HG02870 (cell line): ENCODE data around the gene OGFOD1.

Source experiments
- ATAC-seq: cut with Tn5 transposase; IDR thresholded peaks from one replicate; pipeline ENCODE4 v1.9.1; 2021; ENCODE audit warnings: mild to moderate bottlenecking, moderate library complexity; ENCODE audit not compliant: unreplicated experiment

Gene OGFOD1

GRCh38 chr16:56426585-56426984 is 24.8 kb upstream of the OGFOD1 start:
- no peak for ATAC-seq

- ATAC-seq, result no peak
These were observed 23.3 kb upstream of the OGFOD1 start for GRCh38 chr16:56428091-56428490.

DNA sequence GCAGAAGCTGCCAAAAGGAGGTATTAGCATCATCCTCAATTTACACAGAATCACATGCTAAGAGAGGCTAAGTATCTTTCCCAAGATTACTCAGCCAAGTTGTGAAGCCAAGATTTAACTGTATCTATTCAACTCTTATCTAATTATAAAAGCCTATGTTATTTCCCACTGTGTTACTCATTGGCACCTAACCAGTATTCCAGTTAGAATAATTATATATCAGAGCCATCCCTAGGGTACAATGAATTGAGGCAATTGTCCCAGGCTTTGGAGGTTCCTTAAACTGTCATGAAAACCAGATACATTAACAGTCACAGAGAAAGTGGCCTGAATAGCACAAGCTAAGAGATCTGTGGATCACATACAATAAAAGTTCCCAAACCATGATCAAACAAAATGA is 15.1 kb upstream of the OGFOD1 start:
- ATAC-seq, result no peak

DNA sequence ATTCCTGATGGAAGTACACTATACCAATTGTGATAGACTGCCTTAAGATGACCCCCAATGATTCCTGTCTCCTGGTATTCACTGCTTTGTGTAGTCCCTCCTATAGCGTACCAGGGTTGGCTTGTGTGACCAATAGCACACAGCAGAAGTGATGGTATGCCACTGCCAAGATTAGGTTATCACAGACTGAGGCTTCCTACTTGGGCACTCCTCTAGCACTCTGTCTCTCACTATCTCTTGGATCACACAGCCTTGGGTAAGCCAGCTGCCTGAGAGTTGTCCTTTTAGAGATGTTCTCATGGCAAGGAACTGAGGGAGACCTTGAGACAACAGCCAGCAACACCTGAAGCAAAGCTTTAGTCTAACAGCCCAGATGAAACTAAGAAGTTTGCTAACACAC is 13.3 kb upstream of the OGFOD1 start:
- ATAC-seq, result no peak

DNA sequence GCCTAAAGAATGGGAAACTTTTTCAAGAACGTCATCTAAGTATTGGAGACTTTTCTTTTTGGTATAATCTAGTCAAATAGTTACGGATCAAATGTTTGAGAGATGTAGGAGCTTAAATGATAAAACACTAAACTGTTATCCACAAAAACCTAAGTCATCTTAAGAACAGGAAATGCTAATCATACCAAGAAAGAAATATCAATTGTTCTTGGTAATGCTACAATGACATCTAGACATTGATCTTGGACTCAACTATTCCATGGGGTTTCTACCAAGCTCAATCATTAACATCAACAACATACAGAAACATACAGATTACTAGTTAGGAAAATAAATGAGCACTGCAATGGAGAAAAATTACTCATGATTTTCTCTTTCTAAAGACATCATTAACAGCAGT is 4.1 kb upstream of the OGFOD1 start:
- ATAC-seq, result no peak

- ATAC-seq, result no peak
These were observed 3.3 kb upstream of the OGFOD1 start for GRCh38 chr16:56448005-56448404.

DNA sequence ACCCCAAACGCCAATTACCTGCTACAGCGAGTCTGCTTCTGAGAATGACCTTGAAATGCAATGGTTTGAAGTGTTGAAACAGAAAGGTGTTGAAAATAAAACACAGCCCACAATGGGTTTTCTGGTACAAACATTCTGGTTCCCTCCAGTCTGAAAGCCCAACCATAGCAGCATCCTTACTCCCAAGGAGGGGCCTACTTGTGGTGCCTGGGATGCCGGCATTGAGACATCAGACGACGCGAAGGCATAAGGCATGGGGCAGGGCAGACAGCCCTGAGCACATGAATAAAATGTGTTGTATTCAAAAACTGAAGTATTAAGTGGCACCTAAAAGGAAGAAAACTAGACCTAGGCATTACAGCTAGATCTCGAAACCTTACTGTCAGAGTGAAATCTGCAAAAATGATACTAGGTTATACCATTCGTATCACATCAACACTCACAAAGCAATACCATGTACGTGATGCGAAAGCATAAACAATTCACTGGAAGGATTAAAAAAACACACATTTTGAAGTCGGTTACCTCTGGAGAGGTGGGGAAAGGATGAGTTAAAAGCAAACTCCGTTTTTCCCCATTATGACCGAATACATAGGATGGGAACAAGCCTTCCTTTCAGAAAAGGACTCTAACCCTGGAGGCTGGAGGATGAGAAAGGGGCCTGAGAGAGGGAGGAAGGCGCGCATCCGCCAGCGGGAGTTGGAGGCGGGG is 924 bp upstream of the OGFOD1 start:
- ATAC-seq, result no peak

DNA sequence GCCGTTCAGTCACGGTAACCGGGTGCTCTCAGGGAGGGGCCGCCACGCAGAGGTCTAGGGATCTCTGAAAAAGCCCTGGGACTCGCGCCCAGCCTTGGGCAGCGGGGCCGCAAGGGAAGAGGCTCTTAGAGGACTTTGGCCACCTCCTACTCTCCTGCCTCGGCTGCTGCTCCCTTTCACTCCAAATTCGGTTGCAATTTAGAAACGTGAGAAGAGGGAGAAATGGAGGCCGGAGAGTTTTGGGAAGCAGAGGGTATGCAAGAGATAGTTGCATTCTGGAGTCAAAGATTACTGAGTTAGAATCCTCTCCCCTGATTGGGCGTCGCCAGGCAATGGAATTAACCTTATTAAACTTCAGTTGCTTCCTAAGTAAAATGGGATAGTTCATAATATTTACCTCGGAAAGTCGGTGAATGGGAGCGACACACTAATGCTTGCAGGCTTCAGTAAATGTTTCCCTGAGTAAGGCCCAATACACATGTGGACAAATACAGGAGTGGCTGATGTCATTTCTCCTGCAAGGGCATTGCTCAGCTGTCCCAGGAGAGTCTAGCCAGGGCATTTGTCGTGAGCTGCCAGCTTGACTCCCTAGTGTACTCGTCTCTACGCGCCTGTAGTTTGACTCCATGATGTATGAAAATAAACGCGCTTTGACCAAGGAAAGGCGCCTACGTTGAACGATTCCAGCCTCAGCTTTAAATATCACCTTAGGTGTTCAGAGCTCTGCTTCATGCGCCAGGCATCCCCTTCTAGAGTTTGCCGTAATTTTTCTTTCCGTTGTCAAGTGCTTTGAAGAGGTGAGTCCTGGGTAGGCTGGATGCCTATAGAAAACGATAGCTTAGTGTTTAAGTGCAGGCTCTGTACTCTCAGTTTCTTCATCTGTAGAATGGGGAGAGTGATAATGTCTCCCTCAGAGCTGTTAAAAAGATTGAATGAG is 667 bp downstream of the OGFOD1 start:
- ATAC-seq, result peak; percentile 28

DNA sequence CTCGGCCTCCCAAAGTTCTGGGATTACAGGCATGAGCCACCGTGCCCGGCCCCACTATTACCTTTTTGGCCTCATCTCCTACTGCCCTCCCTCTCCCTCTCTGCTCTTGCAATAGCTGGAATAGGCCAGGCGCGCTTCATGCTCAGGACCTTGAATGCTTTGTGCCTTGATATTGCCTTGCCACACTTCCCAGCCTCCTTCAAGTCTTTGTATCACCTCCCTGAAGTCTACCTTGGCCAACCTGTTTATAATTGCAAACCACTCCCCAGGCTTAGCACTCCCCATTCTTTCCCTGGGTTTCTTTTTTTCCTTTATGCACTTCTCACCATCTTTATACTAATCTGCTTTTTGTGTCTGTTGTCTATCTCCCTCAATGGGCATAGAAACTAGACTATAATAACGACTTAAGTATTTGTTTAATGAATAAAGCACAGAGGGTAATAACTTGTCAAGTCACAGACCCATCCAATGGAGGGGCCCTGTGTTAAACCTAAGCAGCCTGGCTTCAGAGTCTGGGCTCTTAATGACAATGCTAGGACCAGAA is 6.6 kb downstream of the OGFOD1 start:
- ATAC-seq, result no peak

DNA sequence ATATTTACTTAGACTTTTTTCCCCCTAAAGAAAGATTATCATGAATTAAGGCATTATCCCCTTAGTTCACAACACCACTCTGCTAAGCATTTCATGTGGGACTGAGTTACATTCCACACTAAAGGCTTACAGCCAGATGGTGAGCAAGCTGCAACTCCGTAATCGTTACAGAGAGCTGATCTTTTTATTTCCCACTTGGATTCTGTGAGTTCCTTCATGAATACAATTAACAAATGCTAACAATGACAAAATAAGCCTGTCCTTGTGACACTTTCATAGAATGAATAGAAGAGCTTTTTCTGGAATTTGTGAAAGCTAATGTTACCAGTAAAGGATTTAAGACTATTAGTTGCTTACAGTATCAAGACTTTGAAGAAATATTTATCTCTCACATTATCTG is 8.7 kb downstream of the OGFOD1 start:
- no peak for ATAC-seq

DNA sequence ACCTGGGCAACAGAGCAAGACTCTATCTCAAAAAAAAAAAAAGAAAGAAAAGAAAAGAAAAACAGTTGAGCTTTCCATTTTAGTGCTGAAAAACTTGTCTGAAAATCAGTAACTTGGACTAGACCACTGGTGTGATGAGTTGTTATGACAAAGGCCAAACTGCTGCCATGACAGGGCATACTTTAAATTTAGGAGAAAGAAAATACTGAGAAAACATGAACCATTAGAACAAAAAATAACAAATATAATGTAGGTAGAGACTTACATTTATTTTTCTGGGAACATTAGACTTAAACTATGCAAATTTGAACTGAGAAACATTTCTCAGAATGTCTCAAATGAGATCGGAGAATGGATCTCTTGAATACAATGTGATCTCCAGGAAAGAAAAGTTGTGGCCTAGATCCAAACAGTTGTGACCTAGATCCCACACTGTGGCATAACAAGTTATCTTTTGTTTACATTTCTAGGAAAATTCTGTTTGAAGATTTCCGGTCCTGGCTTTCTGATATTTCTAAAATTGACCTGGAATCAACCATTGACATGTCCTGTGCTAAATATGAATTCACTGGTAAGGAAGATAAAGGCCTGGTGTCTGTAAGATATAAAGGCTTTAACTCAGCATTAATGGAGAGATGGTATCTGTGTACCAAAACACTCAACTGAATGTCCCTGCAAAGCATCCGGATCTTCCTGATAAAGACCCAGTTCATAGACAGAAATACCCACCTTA is 10.9 kb downstream of the OGFOD1 start:
- ATAC-seq, result no peak

DNA sequence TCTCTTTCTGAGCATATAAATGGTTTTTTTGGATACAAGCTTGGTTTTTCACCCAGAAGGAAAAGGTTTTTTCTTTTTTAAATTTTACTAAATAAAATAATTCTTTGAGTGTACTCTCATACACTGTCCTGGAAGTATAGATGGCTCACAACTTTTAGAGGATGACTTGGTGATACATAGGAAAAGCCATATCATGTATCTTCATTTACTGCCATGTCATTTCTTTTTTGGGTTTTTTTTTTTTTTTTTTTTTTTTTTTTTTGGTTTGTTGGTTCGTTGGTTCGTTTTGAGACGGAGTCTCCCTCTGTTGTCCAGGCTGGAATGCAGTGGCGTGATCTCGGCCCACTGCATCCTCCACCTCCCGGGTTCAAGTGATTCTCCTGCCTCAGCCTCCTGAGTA is 11.8 kb downstream of the OGFOD1 start:
- no peak for ATAC-seq

DNA sequence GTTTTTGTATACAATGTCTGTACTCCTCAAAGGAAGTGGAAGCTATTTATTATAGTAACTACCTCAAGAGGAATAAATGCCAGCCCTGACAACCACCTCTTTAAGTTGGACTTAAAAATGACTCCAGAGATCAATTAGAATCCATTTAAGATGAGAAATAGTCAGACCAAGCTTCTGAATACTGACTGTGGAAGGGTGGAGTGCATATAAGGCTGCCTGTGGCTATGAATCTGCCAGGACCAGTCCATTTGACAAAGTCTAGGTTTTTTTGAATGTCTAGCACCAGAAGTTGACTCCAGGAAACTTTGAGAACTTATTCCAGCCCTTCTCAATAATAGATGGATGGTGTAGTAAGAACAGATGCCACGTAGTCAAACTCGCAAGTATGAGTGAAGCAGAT is 15.0 kb downstream of the OGFOD1 start:
- no peak for ATAC-seq

- ATAC-seq, result no peak
These were observed 17.4 kb downstream of the OGFOD1 start for GRCh38 chr16:56468800-56469199.

GRCh38 chr16:56469748-56470147 is 18.4 kb downstream of the OGFOD1 start:
- ATAC-seq, result no peak

- ATAC-seq, result no peak
These were observed 18.9 kb downstream of the OGFOD1 start for GRCh38 chr16:56470232-56470631.

- no peak for ATAC-seq
These were observed 19.3 kb downstream of the OGFOD1 start for GRCh38 chr16:56470666-56471065.

DNA sequence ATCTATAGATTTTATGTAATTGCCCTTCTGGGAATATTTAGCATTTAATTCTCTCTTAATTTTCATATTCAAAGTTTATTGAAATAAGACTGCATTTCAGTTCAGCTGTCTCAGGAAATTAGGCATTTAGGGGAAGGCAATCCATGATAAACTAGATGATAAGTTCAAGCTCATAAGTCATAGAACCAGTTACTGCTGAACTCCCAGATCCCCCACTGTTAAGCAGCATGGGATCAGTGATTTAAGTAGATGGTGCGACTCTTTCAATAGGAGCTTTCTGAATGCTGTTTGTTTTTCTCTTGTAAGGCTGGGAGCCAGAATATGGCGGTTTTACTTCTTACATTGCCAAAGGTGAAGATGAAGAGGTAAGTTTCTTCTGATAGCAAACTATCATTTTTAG is 23.8 kb downstream of the OGFOD1 start:
- no peak for ATAC-seq

GRCh38 chr16:56477096-56477878 is 25.9 kb downstream of the OGFOD1 start:
- no peak for ATAC-seq

- no peak for ATAC-seq
These were observed 27.1 kb downstream of the OGFOD1 start for GRCh38 chr16:56478281-56479049.
